DOHH2 (cell line): Measurements from ENCODE around the gene OSBPL1A.

ENCODE experiments used
- H3F3A ChIP-seq: fragments of 200-600 bp; sonication (generic), shearing (Covaris generic); 2 replicates; pipeline ENCODE4 v1.6.0; 2016; ENCODE audit warnings: antibody characterized with exemption, mild to moderate bottlenecking; ENCODE audit not compliant: control insufficient read depth, insufficient read depth
- H3K27ac ChIP-seq: fragments of 200-600 bp; sonication (generic); 2 replicates; pipeline ENCODE4 v1.5.1; 2014; ENCODE audit warnings: low read depth, mild to moderate bottlenecking, low read length, moderate library complexity
- H3K27me3 ChIP-seq: fragments of 200-600 bp; sonication (generic); 2 replicates; pipeline ENCODE4 v1.6.1; 2014; ENCODE audit warnings: mild to moderate bottlenecking, low read length, mixed read lengths; ENCODE audit not compliant: control insufficient read depth
- H3K36me3 ChIP-seq: fragments of 200-600 bp; sonication (generic); 2 replicates; pipeline ENCODE4 v1.6.1; 2014; ENCODE audit warnings: mild to moderate bottlenecking, low read length, moderate library complexity, mixed read lengths; ENCODE audit not compliant: control insufficient read depth
- H3K4me1 ChIP-seq: fragments of 200-600 bp; sonication (generic); 2 replicates; pipeline ENCODE4 v1.6.1; 2014; ENCODE audit warnings: mild to moderate bottlenecking, low read length, mixed read lengths; ENCODE audit not compliant: control insufficient read depth
- H3K4me2 ChIP-seq: fragments of 200-600 bp; sonication (generic); 2 replicates; pipeline ENCODE4 v1.6.0; 2014; ENCODE audit warnings: mild to moderate bottlenecking, low read length, moderate library complexity
- H3K4me3 ChIP-seq: fragments of 200-600 bp; sonication (generic); 2 replicates; pipeline ENCODE4 v1.5.1; 2014; ENCODE audit warnings: mild to moderate bottlenecking, low read length, mixed read lengths
- H3K79me2 ChIP-seq: fragments of 200-600 bp; sonication (generic); 2 replicates; pipeline ENCODE4 v1.6.1; 2014; ENCODE audit warnings: mild to moderate bottlenecking, low read length, mixed read lengths; ENCODE audit not compliant: control insufficient read depth
- H3K9me2 ChIP-seq: fragments of 200-600 bp; sonication (generic); replicated peaks from 2 replicates; pipeline ENCODE4 v1.6.1; 2014; ENCODE audit warnings: mild to moderate bottlenecking, low read length, mixed read lengths; ENCODE audit not compliant: control insufficient read depth
- H3K9me3 ChIP-seq: fragments of 200-600 bp; sonication (generic); 2 replicates; pipeline ENCODE4 v1.6.1; 2014; ENCODE audit warnings: antibody characterized with exemption, low read length, mixed read lengths; ENCODE audit not compliant: control insufficient read depth, insufficient read depth
- H4K20me1 ChIP-seq: fragments of 200-600 bp; sonication (generic); 2 replicates; pipeline ENCODE4 v1.6.0; 2014; ENCODE audit warnings: low read depth, mild to moderate bottlenecking, antibody characterized with exemption, low read length, moderate library complexity; ENCODE audit not compliant: control insufficient read depth, insufficient read depth
- EZH2phosphoT487 ChIP-seq: fragments of 200-600 bp; sonication (generic); IDR thresholded peaks from 2 replicates; pipeline ENCODE4 v1.6.1; 2017; ENCODE audit warnings: borderline replicate concordance, mild to moderate bottlenecking, antibody characterized with exemption, low read length, moderate library complexity, mixed read lengths
- TF ChIP-seq, protein P1 (sequence below): fragments of 200-600 bp; sonication (generic); IDR thresholded peaks from one replicate; pipeline ENCODE4 v1.5.1; 2014; ENCODE audit warnings: antibody characterized with exemption, mild to moderate bottlenecking, low read depth, low read length; ENCODE audit not compliant: poor library complexity, severe bottlenecking

Gene OSBPL1A

DNA sequence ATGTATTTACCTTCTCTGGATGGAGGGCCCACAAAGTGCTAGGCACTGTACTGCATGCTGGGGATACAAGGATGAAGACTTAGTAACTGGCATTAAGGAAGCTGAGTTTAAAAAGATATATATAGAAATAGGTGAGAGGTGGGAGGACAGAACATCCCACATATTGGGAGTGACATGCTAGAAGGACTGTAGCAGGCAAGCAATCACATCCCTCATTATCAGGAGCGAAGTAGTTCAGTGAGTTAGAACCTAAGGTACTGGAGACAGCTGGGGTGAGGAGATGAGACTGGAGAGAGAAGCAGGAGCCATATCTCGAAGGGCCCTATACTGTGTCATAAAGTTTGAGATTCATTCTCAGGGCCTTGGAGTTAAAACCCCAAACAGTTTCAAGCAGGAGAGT lies 10.9 kb upstream of the OSBPL1A start:
- no peaks in the 10 kb centered on the region for H3K9me3 ChIP-seq
- no peaks in the 10 kb centered on the region for H3K4me1 ChIP-seq
- H3F3A ChIP-seq: no peaks in the 10 kb centered on the region
- no peak overlapping the region for H3K4me3 ChIP-seq
- H4K20me1 ChIP-seq: no peaks in the 10 kb centered on the region
- H3K79me2 ChIP-seq: no peaks in the 10 kb centered on the region
- no peak overlapping the region for H3K4me2 ChIP-seq
- no peaks in the 10 kb centered on the region for H3K36me3 ChIP-seq
- no peaks in the 10 kb centered on the region for H3K27me3 ChIP-seq
- H3K27ac ChIP-seq: no peak overlapping the region
- TF ChIP-seq, protein P1, sequence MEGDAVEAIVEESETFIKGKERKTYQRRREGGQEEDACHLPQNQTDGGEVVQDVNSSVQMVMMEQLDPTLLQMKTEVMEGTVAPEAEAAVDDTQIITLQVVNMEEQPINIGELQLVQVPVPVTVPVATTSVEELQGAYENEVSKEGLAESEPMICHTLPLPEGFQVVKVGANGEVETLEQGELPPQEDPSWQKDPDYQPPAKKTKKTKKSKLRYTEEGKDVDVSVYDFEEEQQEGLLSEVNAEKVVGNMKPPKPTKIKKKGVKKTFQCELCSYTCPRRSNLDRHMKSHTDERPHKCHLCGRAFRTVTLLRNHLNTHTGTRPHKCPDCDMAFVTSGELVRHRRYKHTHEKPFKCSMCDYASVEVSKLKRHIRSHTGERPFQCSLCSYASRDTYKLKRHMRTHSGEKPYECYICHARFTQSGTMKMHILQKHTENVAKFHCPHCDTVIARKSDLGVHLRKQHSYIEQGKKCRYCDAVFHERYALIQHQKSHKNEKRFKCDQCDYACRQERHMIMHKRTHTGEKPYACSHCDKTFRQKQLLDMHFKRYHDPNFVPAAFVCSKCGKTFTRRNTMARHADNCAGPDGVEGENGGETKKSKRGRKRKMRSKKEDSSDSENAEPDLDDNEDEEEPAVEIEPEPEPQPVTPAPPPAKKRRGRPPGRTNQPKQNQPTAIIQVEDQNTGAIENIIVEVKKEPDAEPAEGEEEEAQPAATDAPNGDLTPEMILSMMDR: no peak
- no peak for TF ChIP-seq EZH2phosphoT487
- no peaks in the 10 kb centered on the region for H3K9me2 ChIP-seq

DNA sequence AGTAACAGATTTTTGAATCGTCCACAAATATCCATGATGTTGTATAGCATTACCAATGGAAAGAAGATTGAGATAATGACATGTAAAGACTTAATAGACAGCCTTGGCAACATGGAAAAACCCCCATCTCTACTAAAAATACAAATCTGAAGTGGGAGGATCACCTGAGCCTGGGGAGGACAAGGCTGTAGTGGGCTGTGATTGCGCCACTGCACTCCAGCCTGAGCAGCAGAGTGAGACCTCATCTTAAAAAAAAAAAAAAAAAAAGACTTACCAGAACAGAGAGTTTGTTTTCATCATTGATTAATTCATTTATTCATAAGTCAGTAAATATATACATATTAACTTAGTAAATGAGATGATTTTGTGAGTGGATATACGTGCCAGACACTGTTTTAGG lies 7.0 kb upstream of the OSBPL1A start:
- H3K4me1 ChIP-seq: no peaks in the 10 kb centered on the region
- no peaks in the 10 kb centered on the region for H3F3A ChIP-seq
- no peaks in the 10 kb centered on the region for H3K79me2 ChIP-seq
- H3K4me2 ChIP-seq: no peak overlapping the region
- H3K4me3 ChIP-seq: no peak overlapping the region
- peaks cover 5% of the 10 kb centered on the region for H3K27me3 ChIP-seq
- H3K27ac ChIP-seq: no peak overlapping the region
- no peaks in the 10 kb centered on the region for H3K9me2 ChIP-seq
- TF ChIP-seq, protein P1: no peak
- no peak for TF ChIP-seq EZH2phosphoT487
- H3K9me3 ChIP-seq: no peaks in the 10 kb centered on the region
- no peaks in the 10 kb centered on the region for H3K36me3 ChIP-seq
- H4K20me1 ChIP-seq: no peaks in the 10 kb centered on the region

DNA sequence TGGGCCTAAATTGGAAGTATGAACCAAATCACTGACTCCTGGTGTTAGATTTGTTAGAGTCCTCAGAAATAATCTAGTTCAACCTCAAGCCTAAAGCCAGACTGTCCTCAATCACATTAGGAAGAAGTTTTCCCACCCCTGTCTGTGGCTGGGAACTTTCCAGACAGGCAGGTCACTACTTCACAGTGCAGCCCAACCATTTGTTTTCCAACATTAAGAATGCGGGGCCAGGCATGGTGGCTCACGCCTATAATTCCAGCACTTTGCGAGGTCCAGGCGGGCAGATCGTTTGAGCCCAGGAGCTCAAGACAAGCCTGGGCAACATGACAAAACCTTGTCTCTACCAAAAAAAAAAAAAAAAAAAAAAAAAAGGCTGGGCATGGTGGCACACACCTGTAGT lies 5.5 kb upstream of the OSBPL1A start:
- Histone ChIP-seq H3K4me1 (0 out of 2 replicates have a peak, but pooled peaks cover under 1% of the 10 kb centered on the region), H3K79me2 (no peaks in the 10 kb centered on the region), H3K36me3 (no peaks in the 10 kb centered on the region), H3K27ac (no peak overlapping the region), H3K9me3 (no peaks in the 10 kb centered on the region), H3K9me2 (no peaks in the 10 kb centered on the region), H3K27me3 (peaks cover 14% of the 10 kb centered on the region), H3K4me3 (no peak overlapping the region), H4K20me1 (no peaks in the 10 kb centered on the region), H3K4me2 (no peak overlapping the region), H3F3A (no peaks in the 10 kb centered on the region)
- TF ChIP-seq, protein P1: no peak
- TF ChIP-seq EZH2phosphoT487: no peak
